ENCODE results near the gene RGS9.
A peak's percentile ranks its signal among the peaks of the same experiment; 100 is the strongest.
"Not testable (repeated sequence)": the region's sequence is repeated elsewhere in the genome, so short reads cannot be mapped to it uniquely, and the experiment has no call there.

The RGS9 gene

DNA sequence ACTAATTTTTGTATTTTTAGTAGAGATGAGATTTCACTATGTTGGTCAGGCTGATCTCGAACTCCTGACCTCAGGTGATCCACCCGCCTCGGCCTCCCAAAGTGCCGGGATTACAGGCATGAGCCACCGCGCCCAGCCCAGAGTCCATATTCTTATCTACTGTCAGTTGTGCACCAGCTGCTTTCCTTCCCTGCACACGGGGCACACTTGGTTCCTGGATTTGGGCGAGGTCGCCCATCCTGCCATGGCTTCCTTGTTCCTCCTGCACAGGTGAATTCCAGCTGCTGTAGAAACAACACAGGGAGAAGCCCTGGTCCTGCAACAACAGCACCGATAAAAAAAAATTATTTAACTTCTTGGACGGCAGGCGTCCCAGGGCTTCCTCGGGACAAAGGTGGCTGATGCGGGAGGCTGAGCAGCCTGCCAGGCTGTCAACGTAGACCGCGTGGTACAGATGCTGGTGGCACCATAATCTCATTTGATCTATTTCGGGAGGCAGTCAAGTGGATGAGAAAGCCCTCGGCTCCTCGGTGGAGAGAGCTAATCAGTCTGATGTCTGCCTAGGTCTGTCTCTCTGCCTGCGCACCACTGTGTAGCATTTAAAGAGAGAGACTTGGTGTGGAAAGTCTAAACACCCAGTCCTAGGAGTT lies 19.1 kb downstream of the RGS9 start:
- DNase-seq (ENCODE audit: low read depth, low spot score), result no peak

- no peak for DNase-seq (ENCODE audit: low read depth, low spot score)
Observed at GRCh38 chr17:65156835-65157565, 19.8 kb downstream of the RGS9 start.

DNA sequence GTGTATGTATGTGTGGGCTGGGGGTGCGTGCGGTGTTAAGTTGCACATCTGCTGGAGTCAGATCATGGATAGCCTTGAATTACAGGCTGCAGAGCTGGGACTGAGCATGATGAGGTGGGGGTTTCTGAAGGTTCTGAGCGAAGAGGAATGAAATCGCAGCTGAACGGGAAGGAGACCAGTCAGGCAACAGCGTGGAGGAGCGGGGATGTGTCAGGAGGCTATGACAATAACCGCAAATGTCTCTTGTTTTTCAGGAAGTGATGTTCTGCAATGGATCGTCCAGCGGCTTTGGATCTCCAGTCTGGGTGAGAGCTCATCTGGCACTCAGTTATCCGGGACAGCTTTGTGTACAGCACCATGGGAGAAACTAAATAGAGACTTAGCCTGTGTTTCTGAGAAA lies 20.9 kb downstream of the RGS9 start:
- no peak for DNase-seq (ENCODE audit: low read depth, low spot score)

DNA sequence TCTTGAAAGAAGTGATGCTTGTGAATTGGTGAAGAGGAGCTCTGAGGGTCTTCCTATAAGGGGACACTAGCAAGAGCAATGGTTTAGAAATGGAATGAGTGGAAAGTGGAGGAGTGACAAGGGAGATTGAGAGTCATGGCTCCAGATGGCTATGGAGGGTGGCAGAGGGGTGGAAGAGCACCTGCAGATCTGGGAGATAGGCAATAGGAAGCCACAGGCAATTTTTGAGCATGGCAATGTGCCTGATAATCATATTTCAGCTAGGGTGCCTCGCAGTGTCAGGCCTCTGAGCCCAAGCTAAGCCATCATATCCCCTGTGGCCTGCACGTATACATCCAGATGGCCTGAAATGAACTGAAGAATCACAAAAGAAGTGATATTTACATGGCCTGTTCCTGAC lies 21.5 kb downstream of the RGS9 start:
- no peak for DNase-seq (ENCODE audit: low read depth, low spot score)

- DNase-seq (ENCODE audit: low read depth, low spot score), result no peak
Observed at GRCh38 chr17:65160516-65160915, 23.3 kb downstream of the RGS9 start.

DNA sequence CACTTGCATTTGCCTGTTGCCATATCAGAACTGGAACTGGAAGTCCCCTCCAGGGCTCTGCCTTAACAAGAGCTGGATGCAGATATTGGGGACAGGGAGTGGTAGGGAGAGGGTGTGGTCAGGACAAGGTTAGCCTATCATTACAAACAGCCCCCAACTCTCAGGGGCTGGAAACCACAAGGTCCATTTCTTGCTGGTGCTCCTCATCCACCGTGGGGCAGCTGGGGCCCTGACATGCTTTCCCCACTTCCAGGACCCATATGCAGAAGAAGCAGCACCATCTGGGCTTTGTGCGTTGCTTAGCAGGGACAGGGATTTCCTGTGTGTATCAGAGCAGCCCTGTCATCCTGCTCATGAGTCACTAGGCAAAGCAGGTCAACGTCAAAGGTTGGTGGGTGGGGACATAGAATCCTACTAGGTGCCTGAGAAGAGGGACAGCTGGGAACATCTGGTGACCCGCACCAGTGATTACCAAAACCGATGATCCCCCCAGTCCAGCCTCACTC lies 26.9 kb downstream of the RGS9 start:
- no peak for DNase-seq (ENCODE audit: low read depth, low spot score)

DNA sequence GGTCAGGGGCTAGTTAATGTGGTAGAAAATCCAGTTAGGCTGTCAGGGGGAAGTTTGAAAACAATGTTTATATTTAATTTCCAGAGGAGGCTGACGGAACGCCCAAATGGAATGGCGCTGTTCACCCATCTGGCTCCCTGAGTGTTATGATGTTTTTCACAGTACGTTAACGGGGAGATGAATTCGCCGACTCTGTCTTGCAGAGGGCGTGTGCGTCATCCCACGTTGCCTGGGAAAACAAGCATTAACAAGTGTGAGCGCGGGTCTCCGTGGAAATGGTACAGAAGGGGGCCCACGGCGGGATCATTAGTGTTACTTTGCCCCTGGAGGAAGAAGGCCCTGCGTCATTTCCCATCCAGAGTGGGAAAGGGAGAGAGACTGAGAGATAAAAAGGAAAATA lies 29.6 kb downstream of the RGS9 start:
- DNase-seq (ENCODE audit: low read depth, low spot score), result no peak

GRCh38 chr17:65167566-65167965 lies 30.4 kb downstream of the RGS9 start:
- no peak for DNase-seq (ENCODE audit: low read depth, low spot score)

DNA sequence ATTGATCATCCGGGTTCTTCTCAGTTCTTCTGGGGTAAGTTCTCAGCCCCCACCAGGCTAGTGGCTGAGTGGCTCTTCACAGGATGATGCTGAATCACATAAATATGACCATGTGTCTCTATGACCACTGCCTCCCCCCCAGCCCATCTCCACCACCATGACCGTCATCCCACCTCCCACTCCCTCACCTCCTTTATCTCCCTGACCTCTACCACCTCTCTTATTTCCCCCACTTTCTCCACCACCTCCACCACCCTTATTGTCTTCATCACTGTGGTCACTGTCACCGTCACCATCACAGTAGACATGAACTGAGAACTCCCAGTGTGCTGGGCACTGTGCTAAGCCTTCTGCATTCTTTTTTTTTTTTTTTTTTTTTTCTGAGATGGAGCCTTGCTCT lies 32.5 kb downstream of the RGS9 start:
- DNase-seq (ENCODE audit: low read depth, low spot score), result no peak

DNA sequence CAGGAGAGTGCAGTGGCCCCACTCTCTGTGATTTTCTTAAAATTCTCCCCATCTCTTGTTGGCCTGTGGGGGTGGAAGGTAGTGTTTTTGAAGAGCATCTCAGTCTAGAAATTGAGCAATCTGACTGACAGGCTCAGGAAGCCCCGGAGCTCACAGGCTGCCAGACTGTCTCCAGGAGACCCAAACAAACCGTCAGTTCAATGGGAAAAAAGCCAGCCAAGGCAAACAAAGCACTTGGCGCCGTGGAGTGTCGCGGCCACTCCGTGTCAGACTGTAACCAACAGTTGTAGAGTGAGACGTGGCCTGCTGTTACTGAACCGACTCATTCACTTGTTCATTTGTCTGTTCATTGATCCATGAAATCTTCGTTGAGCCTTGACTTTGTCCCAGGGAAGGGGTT lies 33.7 kb downstream of the RGS9 start:
- DNase-seq (ENCODE audit: low read depth, low spot score), result peak; percentile 80

- no peak for DNase-seq (ENCODE audit: low read depth, low spot score)
Observed at GRCh38 chr17:65171752-65172151, 34.6 kb downstream of the RGS9 start.

GRCh38 chr17:65172496-65173136 lies 35.4 kb downstream of the RGS9 start:
- DNase-seq (ENCODE audit: low read depth, low spot score), result no peak

GRCh38 chr17:65173284-65173793 lies 36.2 kb downstream of the RGS9 start:
- peak; percentile 57 for DNase-seq (ENCODE audit: low read depth, low spot score)

DNA sequence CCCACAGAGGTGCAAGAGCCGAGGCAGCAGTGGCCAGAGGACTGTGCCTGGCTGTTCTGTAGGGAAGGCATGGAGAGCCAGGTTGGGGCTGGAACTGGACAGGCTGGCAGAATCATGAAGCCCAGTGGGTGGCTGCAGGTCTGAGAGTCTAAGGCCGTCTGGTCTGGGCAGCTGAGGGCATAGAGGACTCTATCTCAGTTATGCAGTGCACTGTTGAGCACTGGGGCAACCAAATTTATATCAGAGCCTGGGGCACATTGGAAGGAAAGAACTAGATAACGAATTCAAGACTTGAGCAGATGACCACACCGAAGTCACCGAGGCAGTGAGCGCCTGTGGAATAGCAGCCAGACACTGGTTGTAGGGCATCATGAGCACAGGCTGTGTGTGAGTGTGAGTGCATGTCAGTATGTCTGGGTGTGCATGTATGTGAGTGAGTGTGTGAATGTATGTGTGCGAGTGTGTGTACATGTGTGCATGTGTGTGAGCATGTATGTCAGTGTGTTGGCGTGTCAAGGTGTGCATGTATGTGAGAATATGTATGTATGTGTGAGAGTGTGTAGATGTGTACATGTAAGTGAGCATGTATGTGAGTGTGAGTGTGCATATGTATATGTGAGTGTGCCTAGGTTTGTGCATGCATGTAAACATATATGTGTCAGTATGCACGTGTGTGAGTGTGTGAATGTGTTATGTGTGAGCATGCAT lies 37.0 kb downstream of the RGS9 start:
- DNase-seq (ENCODE audit: low read depth, low spot score), result no peak

GRCh38 chr17:65174974-65175373 lies 37.8 kb downstream of the RGS9 start:
- no peak for DNase-seq (ENCODE audit: low read depth, low spot score)

GRCh38 chr17:65175952-65176351 lies 38.8 kb downstream of the RGS9 start:
- DNase-seq (ENCODE audit: low read depth, low spot score), result no peak

DNA sequence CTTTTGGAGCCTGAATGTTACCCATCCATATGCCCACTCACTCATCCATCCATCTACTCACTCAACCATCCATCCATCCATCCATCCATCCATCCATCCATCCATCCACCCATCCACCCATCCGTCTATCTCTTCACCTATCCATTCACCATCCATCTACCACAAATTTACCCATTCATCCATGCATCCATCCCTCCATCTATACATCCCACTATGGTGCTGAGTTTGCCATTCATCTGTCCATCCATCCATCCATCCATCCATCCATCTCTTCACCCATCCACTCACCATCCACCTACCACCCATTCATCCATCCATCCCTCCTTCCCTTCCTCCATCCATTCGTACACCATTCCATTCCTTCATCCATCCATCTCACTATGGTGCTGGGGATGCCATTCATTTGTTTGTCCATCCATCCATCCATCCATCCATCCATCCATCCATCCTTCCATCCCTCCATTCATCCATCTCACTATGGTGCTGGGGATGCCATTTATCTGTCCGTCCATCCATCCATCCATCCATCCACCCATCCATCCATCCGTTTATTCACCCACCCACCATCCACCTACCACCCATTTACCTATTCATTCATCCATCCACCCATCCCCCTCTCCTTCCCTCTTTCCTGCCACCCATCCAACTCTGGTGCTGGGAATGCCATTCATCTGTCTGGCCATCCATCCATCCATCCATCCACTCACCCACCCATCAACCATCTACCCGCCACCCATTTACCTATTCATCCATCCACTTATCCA lies 39.7 kb downstream of the RGS9 start:
- DNase-seq (ENCODE audit: low read depth, low spot score), result no peak

- DNase-seq (ENCODE audit: low read depth, low spot score), result peak; percentile 49
Observed at GRCh38 chr17:65177901-65178300, 40.7 kb downstream of the RGS9 start.

- not testable (repeated sequence) for DNase-seq (ENCODE audit: low read depth, low spot score)
Observed at GRCh38 chr17:65180276-65180675, 43.1 kb downstream of the RGS9 start.

- not testable (repeated sequence) for DNase-seq (ENCODE audit: low read depth, low spot score)
Observed at GRCh38 chr17:65180752-65181236, 43.6 kb downstream of the RGS9 start.
